GM18498 (cell line): ENCODE data around the gene CALR.
A peak's percentile ranks its signal among the peaks of the same experiment; 100 is the strongest.
"Not testable (repeated sequence)": the region's sequence is repeated elsewhere in the genome, so short reads cannot be mapped to it uniquely, and the experiment has no call there.

Experiments
- ATAC-seq: cut with Tn5 transposase; IDR thresholded peaks from one replicate; pipeline ENCODE4 v1.9.1; 2021; ENCODE audit warnings: mild to moderate bottlenecking, moderate library complexity; ENCODE audit not compliant: unreplicated experiment

CALR gene

GRCh38 chr19:12933287-12934072, 4.9 kb upstream of the CALR start, which contains the start of gene FARSA:
FARSA (minus strand) TSS chr19:12933711; CDS start chr19:12933696, 15 bp downstream.
- peak; percentile 52 for ATAC-seq

- ATAC-seq, result no peak
Measured at GRCh38 chr19:12935071-12935470, 3.3 kb upstream of the CALR start.

- ATAC-seq, result no peak
Measured at GRCh38 chr19:12936582-12936981, 1.8 kb upstream of the CALR start.

GRCh38 chr19:12937093-12937926, 1.1 kb upstream of the CALR start:
- ATAC-seq, result no peak

GRCh38 chr19:12938779-12939601, 581 bp downstream of the CALR start:
- peak; percentile 8 for ATAC-seq

GRCh38 chr19:12939975-12940423, 1.6 kb downstream of the CALR start:
- ATAC-seq, result no peak

GRCh38 chr19:12940897-12941296, 2.5 kb downstream of the CALR start:
- ATAC-seq, result no peak

- no peak for ATAC-seq
Measured at GRCh38 chr19:12943437-12944044, 5.1 kb downstream of the CALR start.

GRCh38 chr19:12944104-12944674, 5.8 kb downstream of the CALR start:
- ATAC-seq, result no peak

GRCh38 chr19:12945479-12946091, 7.2 kb downstream of the CALR start, which contains the start of gene RAD23A:
RAD23A (plus strand) TSS chr19:12945862; CDS start chr19:12945949, 87 bp downstream.
- ATAC-seq, result peak; percentile 76

- ATAC-seq, result peak; percentile 29
Measured at GRCh38 chr19:12946092-12946721, 7.8 kb downstream of the CALR start.

GRCh38 chr19:12946731-12947496, 8.5 kb downstream of the CALR start:
- no peak for ATAC-seq

- no peak for ATAC-seq
Measured at GRCh38 chr19:12947702-12948611, 9.5 kb downstream of the CALR start.

GRCh38 chr19:12948612-12949362, 10.4 kb downstream of the CALR start:
- no peak for ATAC-seq

- ATAC-seq, result no peak
Measured at GRCh38 chr19:12949363-12950283, 11.2 kb downstream of the CALR start.

- not testable (repeated sequence) for ATAC-seq
Measured at GRCh38 chr19:12952050-12952449, 13.6 kb downstream of the CALR start.
